SJCRH30 (cell line): ENCODE results near the gene NUCB2. TPM values are rescaled to one million over a fixed set of nuclear protein-coding genes. Genes with fewer than 3 reads are reported as not detected.

ENCODE experiments used
- DNase-seq, 2 experiments: peaks; one replicate each; pipeline ENCODE4 v3.0.0-alpha.2; 2015 to 2020
- H3K27ac ChIP-seq: fragments of 250-450 bp; sonication (Bioruptor Pico); 2 replicates; pipeline ENCODE4 v1.5.1; 2020; ENCODE audit warnings: mild to moderate bottlenecking, moderate library complexity
- H3K27me3 ChIP-seq: fragments of 250-450 bp; sonication (Bioruptor Pico); 2 replicates; pipeline ENCODE4 v1.5.1; 2020; ENCODE audit warnings: mild to moderate bottlenecking, moderate library complexity
- H3K36me3 ChIP-seq: fragments of 250-450 bp; sonication (Bioruptor Pico); 2 replicates; pipeline ENCODE4 v1.5.1; 2020; ENCODE audit warnings: mild to moderate bottlenecking, moderate library complexity
- H3K4me1 ChIP-seq: fragments of 250-450 bp; sonication (Bioruptor Pico); 2 replicates; pipeline ENCODE4 v1.5.1; 2020; ENCODE audit warnings: mild to moderate bottlenecking, moderate library complexity
- H3K4me3 ChIP-seq: fragments of 250-450 bp; sonication (Bioruptor Pico); 2 replicates; pipeline ENCODE4 v1.5.1; 2020; ENCODE audit warnings: mild to moderate bottlenecking, moderate library complexity
- H3K9me3 ChIP-seq: fragments of 250-450 bp; sonication (Bioruptor Pico); replicated peaks from 2 replicates; pipeline ENCODE4 v1.5.1; 2020; ENCODE audit warnings: mild to moderate bottlenecking, moderate library complexity
- total RNA-seq: library from RNA; depleted of rRNA; stranded (reverse); fragments of >200 nt; shearing (Covaris generic); gene quantifications from 2 replicates; pipeline ENCODE4 v1.2.3, GENCODE V29; 2014; rRNA removed

NUCB2 gene
- total RNA-seq, 1 experiment from 2014 or later, result 32.6 TPM

- Histone ChIP-seq H3K27ac (no peak overlapping the region), H3K9me3 (peaks cover 22% of the 10 kb centered on the region; the same call in 1 of the 2 replicates), H3K36me3 (peaks cover 10% of the 10 kb centered on the region), H3K4me1 (no peaks in the 10 kb centered on the region), H3K4me3 (no peak overlapping the region), H3K27me3 (no peaks in the 10 kb centered on the region)
- no peak for DNase-seq
Measured at GRCh38 chr11:17375547-17375946, 99.0 kb downstream of the NUCB2 start.

DNA sequence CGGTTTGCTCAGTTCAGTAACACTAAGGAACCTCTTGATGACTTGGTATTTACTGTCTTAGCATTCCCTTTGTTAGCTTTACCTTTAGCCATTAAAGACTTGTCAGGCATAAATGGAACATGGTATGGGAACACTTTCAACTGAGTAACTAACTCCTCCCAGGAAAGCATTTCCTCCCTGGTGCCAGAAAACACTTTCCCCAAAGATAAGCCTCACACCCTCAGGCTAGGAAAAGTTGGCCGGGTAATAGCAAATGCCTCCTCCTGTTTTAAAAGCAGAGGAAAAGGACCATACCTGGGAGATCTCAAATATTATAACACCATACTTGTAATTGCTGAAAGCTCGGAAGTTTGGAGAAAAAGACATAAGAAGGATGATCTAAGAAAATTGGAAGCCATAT, 100.0 kb downstream of the NUCB2 start:
- no peak overlapping the region for H3K27ac ChIP-seq

DNA sequence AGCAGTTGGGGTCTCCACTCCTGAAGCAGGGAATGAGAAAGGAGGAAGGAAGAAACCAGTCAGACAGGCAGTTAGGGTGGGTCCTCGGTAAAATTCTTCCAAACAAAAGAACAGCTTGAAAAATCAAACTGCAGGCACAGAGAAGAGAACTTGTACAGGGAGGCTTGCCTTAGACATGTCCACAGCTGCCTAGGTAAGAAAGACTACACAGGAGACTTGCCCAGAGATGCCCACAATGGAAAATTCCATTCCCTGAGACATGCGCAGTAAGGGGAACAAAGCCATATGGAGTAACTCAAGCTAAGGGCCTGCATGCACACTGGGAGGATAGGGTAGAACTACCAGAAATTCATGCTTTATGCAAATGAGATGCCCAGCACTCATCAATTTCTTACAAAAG, 102.1 kb downstream of the NUCB2 start:
- Histone ChIP-seq H3K27me3 (no peaks in the 10 kb centered on the region), H3K4me1 (no peaks in the 10 kb centered on the region), H3K36me3 (no peaks in the 10 kb centered on the region), H3K9me3 (no peaks in the 10 kb centered on the region), H3K4me3 (no peak overlapping the region), H3K27ac (no peak overlapping the region)
- DNase-seq, result no peak

More for the DNA sequence above, 100.0 kb downstream of the NUCB2 start:
- no peak for DNase-seq
- no peak overlapping the region for H3K4me3 ChIP-seq
- H3K4me1 ChIP-seq, result no peaks in the 10 kb centered on the region
- no peaks in the 10 kb centered on the region for H3K27me3 ChIP-seq
- H3K36me3 ChIP-seq, result peaks cover 4% of the 10 kb centered on the region
- H3K9me3 ChIP-seq, result peaks cover 12% of the 10 kb centered on the region; the same call in 1 of the 2 replicates

DNA sequence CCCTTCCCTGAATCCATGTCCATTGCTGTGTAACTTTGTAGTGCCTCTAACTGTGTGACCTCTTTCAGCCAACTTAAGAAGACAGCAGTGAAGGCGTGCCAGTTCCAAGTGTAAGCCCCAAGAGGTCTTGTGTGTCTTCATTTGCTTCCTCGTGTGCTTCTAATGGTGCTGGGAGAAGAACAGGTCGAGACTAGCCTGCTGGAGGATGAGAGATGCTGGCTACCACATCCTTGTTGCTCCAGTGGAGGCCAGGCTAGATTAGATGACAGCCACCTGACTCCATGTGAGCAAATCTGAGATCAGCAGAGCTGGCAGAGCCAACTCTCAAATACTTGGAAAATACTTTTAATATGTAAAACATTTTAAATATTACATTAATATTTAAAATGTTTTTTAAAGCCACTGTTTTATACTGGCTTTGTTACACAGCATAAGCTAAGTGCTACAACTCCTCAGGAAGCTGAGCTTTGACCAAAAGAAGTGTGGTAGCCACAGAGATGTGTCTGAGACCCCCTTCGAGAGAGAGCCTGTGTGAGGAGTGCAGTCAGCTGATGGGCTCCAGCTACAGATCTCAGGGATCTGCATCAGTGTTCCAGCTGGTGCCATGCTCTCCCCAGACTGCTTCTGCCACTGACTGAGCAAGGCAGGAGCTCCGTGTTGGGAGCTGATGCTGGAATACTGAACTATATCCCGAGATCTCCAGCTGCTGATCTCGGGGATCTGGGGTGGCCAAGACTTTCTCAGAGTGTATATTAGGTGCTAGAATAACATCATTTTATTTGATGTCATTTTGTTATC, 103.0 kb downstream of the NUCB2 start:
- no peak for DNase-seq
- H3K27me3 ChIP-seq, result no peaks in the 10 kb centered on the region

GRCh38 chr11:17381156-17381555, 104.6 kb downstream of the NUCB2 start:
- H3K36me3 ChIP-seq, result no peaks in the 10 kb centered on the region
- no peak overlapping the region for H3K27ac ChIP-seq
- H3K4me3 ChIP-seq, result no peak overlapping the region
- DNase-seq, result no peak
- no peaks in the 10 kb centered on the region for H3K4me1 ChIP-seq
- no peaks in the 10 kb centered on the region for H3K9me3 ChIP-seq
- H3K27me3 ChIP-seq, result no peaks in the 10 kb centered on the region

More for the DNA sequence above, 103.0 kb downstream of the NUCB2 start:
- Histone ChIP-seq H3K4me1 (no peaks in the 10 kb centered on the region), H3K36me3 (no peaks in the 10 kb centered on the region), H3K9me3 (no peaks in the 10 kb centered on the region), H3K27ac (no peak overlapping the region), H3K4me3 (no peak overlapping the region)

Other genes starting within 250 kb of the NUCB2 start
- gene RPS13, start 199.1 kb upstream of the NUCB2 start, total RNA-seq, result 3,131 and 3,243 TPM in 2 replicates
- gene PIK3C2A, start 68.8 kb upstream of the NUCB2 start, total RNA-seq, result 61.0 and 64.3 TPM in 2 replicates
- 7.8 and 8.1 TPM in 2 replicates for gene NCR3LG1, start 75.1 kb downstream of the NUCB2 start, total RNA-seq
- gene KCNJ11, start 111.9 kb downstream of the NUCB2 start, total RNA-seq, result 4.8 and 5.9 TPM in 2 replicates
- not detected in 2 replicates for gene ABCC8, start 200.1 kb downstream of the NUCB2 start, total RNA-seq